Measurements from ENCODE around the gene CCDC142. TPM values are rescaled to one million over a fixed set of nuclear protein-coding genes. Genes with fewer than 3 reads are reported as not detected.

CCDC142 gene
- 10 to 100 TPM; 22.6 to 36.5 (median 28.5) TPM for total RNA-seq
- long read RNA-seq, donor 1, transcript CCDC142-202 (9 exons, 3,406 nt) = major isoform, 7 of 31 reads
- long read RNA-seq, donor 1, partial matches to known transcripts = 9 of 31 reads
- long read RNA-seq, donor 1, other reads (novel, unspliced or antisense) = 14 of 31 reads
- long read RNA-seq, donor 2, partial matches to known transcripts = 5 of 11 reads
- long read RNA-seq, donor 2, other reads (novel, unspliced or antisense) = 5 of 11 reads

GRCh38 chr2:74482801-74483674 lies at the start of gene CCDC142, which contains the start of gene TTC31:
Gene CCDC142 (minus strand): TSS chr2:74482998. CDS start chr2:74482837, 161 bp downstream.
Gene TTC31 (plus strand): TSS chr2:74483081. CDS start chr2:74483096, 15 bp downstream.
- Histone ChIP-seq H3K4me3 (peak within 1 kb of the TSS; percentile 38), H3K36me3 (ENCODE audit: low read depth) (peaks cover 5% of the 10 kb centered on the region), H3K4me1 (ENCODE audit: low read depth) (peaks cover 20% of the 10 kb centered on the region), H3K9me3 (no peaks in the 10 kb centered on the region)
- TF ChIP-seq CTCF (IDR thresholded peaks at IDR 0.05) = peak; percentile 73
- intact Hi-C loops (cut with DNase I, micrococcal nuclease) = loop anchor here (1.0 to 10.0 kb wide), 3 partner anchors 52 to 104 kb away; no protein-coding TSS in a partner anchor
- DNase-seq (peak; percentile 96 to 98 (median 97)), ATAC-seq (peak; percentile 96)

GRCh38 chr2:74532222-74532621 lies 49.4 kb upstream of the CCDC142 start:
- no peaks in the 10 kb centered on the region for H3K36me3 ChIP-seq (ENCODE audit: low read depth)
- H3K4me3 ChIP-seq = no peak overlapping the region
- no peak for TF ChIP-seq CTCF (IDR thresholded peaks at IDR 0.05)
- no peaks in the 10 kb centered on the region for H3K9me3 ChIP-seq
- DNase-seq (no peak), ATAC-seq (no peak)
- intact Hi-C loops (cut with DNase I, micrococcal nuclease) = loop anchor here in 1 of 2 donors (10.0 kb wide), 1 partner anchor 47 kb away; the partner anchor contains the start of genes CCDC142 and TTC31
- peaks cover 11% of the 10 kb centered on the region for H3K4me1 ChIP-seq (ENCODE audit: low read depth)

- Histone ChIP-seq H3K4me3 (no peak overlapping the region), H3K36me3 (ENCODE audit: low read depth) (no peaks in the 10 kb centered on the region), H3K9me3 (no peaks in the 10 kb centered on the region), H3K4me1 (ENCODE audit: low read depth) (peaks cover 11% of the 10 kb centered on the region)
- no peak for ATAC-seq
- no peak for DNase-seq
- intact Hi-C loops (cut with DNase I, micrococcal nuclease) = loop anchor here in 1 of 2 donors (10.0 kb wide), 1 partner anchor 47 kb away; the partner anchor contains the start of genes CCDC142 and TTC31
- TF ChIP-seq CTCF (IDR thresholded peaks at IDR 0.05) = no peak
Measured at GRCh38 chr2:74531666-74532065, 48.9 kb upstream of the CCDC142 start.

GRCh38 chr2:74530239-74531187 lies 47.7 kb upstream of the CCDC142 start:
- intact Hi-C loops (cut with DNase I, micrococcal nuclease) = loop anchor here in 1 of 2 donors (10.0 kb wide), 1 partner anchor 46 kb away; the partner anchor contains the start of genes CCDC142 and TTC31
- ATAC-seq (peak; percentile 27), DNase-seq (peak; percentile 62 to 76 (median 72))
- Histone ChIP-seq H3K4me3 (peak overlapping the region; percentile 79), H3K9me3 (no peaks in the 10 kb centered on the region), H3K36me3 (ENCODE audit: low read depth) (no peaks in the 10 kb centered on the region), H3K4me1 (ENCODE audit: low read depth) (peaks cover 11% of the 10 kb centered on the region)
- no peak for TF ChIP-seq CTCF (IDR thresholded peaks at IDR 0.05)
